Breast epithelium (tissue), 4 donors: Measurements from ENCODE around the gene SLC38A11. TPM values are rescaled to one million over a fixed set of nuclear protein-coding genes. Genes with fewer than 3 reads are reported as not detected.

ENCODE experiments used
- DNase-seq, 2 donors: peaks; one replicate each; pipeline ENCODE4 v3.0.0-alpha.2; 2019; ENCODE audit warnings: low spot score in 2 of 2
- H3K27ac ChIP-seq, 2 donors: fragments of 200-600 bp; sonication (generic) in 1 of 2; one replicate each; pipeline ENCODE4 v1.5.1; 2016 to 2019; ENCODE audit warnings: mild to moderate bottlenecking in 1 of 2
- H3K27me3 ChIP-seq, 2 donors: fragments of 200-600 bp; sonication (generic) in 1 of 2; one replicate each; pipeline versions ENCODE4 v1.5.1 to v1.6.0; 2017 to 2019; ENCODE audit warnings: control low read depth in 1 of 2, mild to moderate bottlenecking in 1 of 2
- H3K36me3 ChIP-seq: fragments of 200-600 bp; one replicate; pipeline ENCODE4 v1.5.1; 2019
- H3K4me1 ChIP-seq, 2 donors: fragments of 200-600 bp; sonication (generic); one replicate each; pipeline ENCODE4 v1.5.1; 2016 to 2019; ENCODE audit warnings: control low read depth in 1 of 2
- H3K4me3 ChIP-seq, 3 donors: fragments of 200-600 bp; sonication (generic); 1 replicate in 2 of 3; 2 replicates in 1 of 3; pipeline ENCODE4 v1.5.1; 2016 to 2019; ENCODE audit warnings: mild to moderate bottlenecking in 3 of 3, moderate library complexity in 2 of 3
- H3K9me3 ChIP-seq, 2 donors: fragments of 200-600 bp; sonication (generic) in 1 of 2; one replicate each; pipeline ENCODE4 v1.5.1; 2016 to 2019; ENCODE audit warnings: control low read depth in 1 of 2
- POLR2A ChIP-seq: fragments of 450-650 bp; IDR thresholded peaks from one replicate; pipeline ENCODE4 v1.6.1; 2016; ENCODE audit warnings: antibody characterized with exemption, mild to moderate bottlenecking, moderate library complexity
- POLR2AphosphoS5 ChIP-seq, 3 donors: sonication (generic); formaldehyde crosslinking; IDR thresholded peaks; one replicate each; pipeline ENCODE4 v1.6.1; 2017; ENCODE audit warnings: antibody characterized with exemption in 3 of 3
- intact Hi-C: fragments of 100-400 bp; cut with DNase I; formaldehyde crosslinking; loops from one replicate; pipeline ENCODE4 v1.15.1; 2023; ENCODE audit warnings: low total_unique reads
- total RNA-seq, 3 donors: library from RNA; depleted of rRNA; stranded (reverse); fragments of >200 nt; gene quantifications; one replicate each; pipeline ENCODE4 v1.1.0, GENCODE V29; 2016
- TF ChIP-seq, protein P1 (sequence below), 3 donors: fragments of 450-650 bp; IDR thresholded peaks; one replicate each; pipeline ENCODE4 v1.5.1; 2016 to 2017; ENCODE audit warnings: antibody characterized with exemption in 3 of 3, mild to moderate bottlenecking in 3 of 3, moderate library complexity in 3 of 3

SLC38A11 gene
- total RNA-seq, 3 donors from 2014 or later, result 2.2 to 6.7 TPM; not detected in 1

DNA sequence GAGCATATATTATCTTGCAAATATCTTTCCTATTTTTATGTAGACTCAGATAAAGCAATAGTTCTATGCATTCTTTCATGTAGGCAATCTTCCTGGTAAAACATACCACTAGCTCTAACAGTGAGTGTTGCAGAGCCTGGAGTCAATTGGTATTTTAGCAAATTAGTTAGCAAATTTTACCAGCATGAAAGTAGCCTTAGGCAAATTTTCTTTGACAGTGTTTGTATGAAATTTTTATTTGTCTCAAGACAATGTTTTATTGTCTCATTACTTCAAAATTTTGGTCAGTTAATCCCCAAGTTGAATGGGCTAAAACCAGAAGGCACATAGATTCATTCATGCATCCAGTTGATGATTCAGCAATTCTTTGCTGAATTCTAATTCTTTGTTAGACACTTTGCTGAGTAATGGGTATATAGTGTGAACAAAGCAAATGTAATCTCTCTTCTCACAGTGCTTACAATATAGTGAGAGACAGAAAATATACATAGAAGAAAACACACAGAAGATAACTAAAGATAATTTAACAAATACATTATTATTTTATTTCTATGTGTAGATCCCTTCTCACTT lies 27.1 kb downstream of the SLC38A11 start:
- H3K4me3 ChIP-seq, result no peak overlapping the region
- H3K36me3 ChIP-seq, result no peaks in the 10 kb centered on the region
- H3K4me1 ChIP-seq, result no peaks in the 10 kb centered on the region
- intact Hi-C loops, result no loop called here
- no peak for DNase-seq
- H3K9me3 ChIP-seq, result no peaks in the 10 kb centered on the region
- no peak overlapping the region for H3K27ac ChIP-seq
- TF ChIP-seq POLR2A (no peak), POLR2AphosphoS5 (IDR thresholded peaks at IDR 0.05) (no peak)
- TF ChIP-seq, protein P1, sequence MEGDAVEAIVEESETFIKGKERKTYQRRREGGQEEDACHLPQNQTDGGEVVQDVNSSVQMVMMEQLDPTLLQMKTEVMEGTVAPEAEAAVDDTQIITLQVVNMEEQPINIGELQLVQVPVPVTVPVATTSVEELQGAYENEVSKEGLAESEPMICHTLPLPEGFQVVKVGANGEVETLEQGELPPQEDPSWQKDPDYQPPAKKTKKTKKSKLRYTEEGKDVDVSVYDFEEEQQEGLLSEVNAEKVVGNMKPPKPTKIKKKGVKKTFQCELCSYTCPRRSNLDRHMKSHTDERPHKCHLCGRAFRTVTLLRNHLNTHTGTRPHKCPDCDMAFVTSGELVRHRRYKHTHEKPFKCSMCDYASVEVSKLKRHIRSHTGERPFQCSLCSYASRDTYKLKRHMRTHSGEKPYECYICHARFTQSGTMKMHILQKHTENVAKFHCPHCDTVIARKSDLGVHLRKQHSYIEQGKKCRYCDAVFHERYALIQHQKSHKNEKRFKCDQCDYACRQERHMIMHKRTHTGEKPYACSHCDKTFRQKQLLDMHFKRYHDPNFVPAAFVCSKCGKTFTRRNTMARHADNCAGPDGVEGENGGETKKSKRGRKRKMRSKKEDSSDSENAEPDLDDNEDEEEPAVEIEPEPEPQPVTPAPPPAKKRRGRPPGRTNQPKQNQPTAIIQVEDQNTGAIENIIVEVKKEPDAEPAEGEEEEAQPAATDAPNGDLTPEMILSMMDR (IDR thresholded peaks at IDR 0.05), result no peak
- H3K27me3 ChIP-seq, result no peaks in the 10 kb centered on the region

DNA sequence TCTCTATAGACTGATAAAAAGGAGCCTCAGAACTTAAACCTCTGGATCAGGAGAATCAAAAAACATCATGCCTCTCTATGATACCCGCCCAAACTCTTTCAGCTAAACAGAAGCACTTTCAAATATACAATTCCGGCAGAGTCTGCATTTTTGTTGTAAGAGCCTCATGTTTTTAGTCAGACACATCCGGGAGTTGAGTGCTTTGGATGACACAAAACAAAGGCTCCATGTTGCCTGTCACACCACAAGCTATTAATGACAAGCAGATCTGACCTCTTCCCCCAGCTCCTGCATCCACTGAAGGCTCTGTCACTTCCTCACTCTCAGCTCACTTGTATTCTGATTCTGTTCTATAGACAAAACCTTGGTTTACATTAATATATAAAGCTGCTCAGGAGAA lies 33.2 kb downstream of the SLC38A11 start:
- Histone ChIP-seq H3K4me1 (no peaks in the 10 kb centered on the region), H3K4me3 (no peak overlapping the region), H3K27me3 (no peaks in the 10 kb centered on the region), H3K27ac (no peak overlapping the region), H3K36me3 (no peaks in the 10 kb centered on the region), H3K9me3 (no peaks in the 10 kb centered on the region)
- TF ChIP-seq POLR2A (no peak), POLR2AphosphoS5 (IDR thresholded peaks at IDR 0.05) (no peak)
- TF ChIP-seq, protein P1 (IDR thresholded peaks at IDR 0.05), result no peak
- DNase-seq, result no peak
- intact Hi-C loops, result no loop called here

DNA sequence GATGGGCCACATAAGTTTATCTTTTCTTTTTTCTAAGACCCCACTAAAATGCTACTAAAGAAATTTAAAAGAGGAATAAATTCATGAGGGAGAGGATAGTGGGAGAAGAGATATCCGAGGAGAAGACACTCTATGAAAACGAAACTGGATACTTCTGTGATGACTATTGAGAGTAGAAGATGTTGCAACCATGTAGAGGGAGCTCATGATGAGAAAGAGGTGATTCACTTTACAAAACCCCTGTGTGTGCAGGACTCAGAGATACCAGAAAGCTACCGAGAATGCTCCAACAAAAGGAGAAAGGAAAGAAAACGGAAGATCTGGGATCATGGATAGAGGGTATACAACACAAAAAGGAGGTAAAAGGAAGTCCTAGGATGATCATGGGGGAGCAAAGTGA lies 34.9 kb downstream of the SLC38A11 start:
- no peak for TF ChIP-seq POLR2AphosphoS5 (IDR thresholded peaks at IDR 0.05)
- TF ChIP-seq POLR2A, result no peak
- TF ChIP-seq, protein P1 (IDR thresholded peaks at IDR 0.05), result no peak

DNA sequence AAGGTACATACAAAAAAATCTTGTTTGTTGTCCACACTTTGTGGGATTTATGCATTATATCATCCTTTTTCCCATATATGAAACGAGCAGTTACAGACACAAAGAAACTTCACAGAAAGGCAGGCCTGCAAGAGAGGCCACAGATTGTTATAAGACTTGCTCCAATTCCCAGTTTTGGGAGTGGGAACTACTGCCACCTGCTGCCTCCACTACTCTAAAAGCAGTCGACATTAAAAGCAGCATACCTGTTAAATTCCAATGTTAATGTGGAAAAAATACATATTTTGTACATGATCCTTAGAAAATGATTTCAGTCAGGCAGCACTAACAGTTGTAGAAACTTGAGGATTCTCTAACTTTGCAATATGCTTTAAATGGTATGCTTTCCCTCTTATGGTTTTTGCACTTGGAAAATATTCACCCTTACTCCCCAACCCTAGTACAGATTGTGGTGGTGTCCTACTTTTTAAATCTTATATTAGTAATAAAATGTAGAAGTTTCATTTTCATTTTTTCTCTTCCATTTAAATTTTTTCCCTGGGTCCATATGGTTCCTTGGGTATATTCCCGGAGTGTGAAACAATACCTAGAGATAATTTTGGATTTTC lies 37.9 kb downstream of the SLC38A11 start:
- H3K27me3 ChIP-seq, result no peaks in the 10 kb centered on the region
- no peaks in the 10 kb centered on the region for H3K4me1 ChIP-seq
- DNase-seq, result peak in 1 of 2 donors; percentile 58
- no peak for TF ChIP-seq POLR2A
- TF ChIP-seq POLR2AphosphoS5 (IDR thresholded peaks at IDR 0.05), result no peak
- TF ChIP-seq, protein P1 (IDR thresholded peaks at IDR 0.05), result peak; percentile 15 to 70 (median 41)
- no peak overlapping the region for H3K27ac ChIP-seq
- intact Hi-C loops, result loop anchor here (10.0 kb wide), 1 partner anchor 183 kb away; no protein-coding TSS in a partner anchor
- H3K9me3 ChIP-seq, result no peaks in the 10 kb centered on the region
- H3K36me3 ChIP-seq, result no peaks in the 10 kb centered on the region
- H3K4me3 ChIP-seq, result no peak overlapping the region

More for the DNA sequence above, 34.9 kb downstream of the SLC38A11 start:
- Histone ChIP-seq H3K4me1 (no peaks in the 10 kb centered on the region), H3K27me3 (no peaks in the 10 kb centered on the region), H3K36me3 (no peaks in the 10 kb centered on the region), H3K9me3 (no peaks in the 10 kb centered on the region), H3K4me3 (no peak overlapping the region), H3K27ac (no peak overlapping the region)
- no peak for DNase-seq
- intact Hi-C loops, result loop anchor here (1.0 kb wide), 1 partner anchor 12 kb away; no protein-coding TSS in a partner anchor

DNA sequence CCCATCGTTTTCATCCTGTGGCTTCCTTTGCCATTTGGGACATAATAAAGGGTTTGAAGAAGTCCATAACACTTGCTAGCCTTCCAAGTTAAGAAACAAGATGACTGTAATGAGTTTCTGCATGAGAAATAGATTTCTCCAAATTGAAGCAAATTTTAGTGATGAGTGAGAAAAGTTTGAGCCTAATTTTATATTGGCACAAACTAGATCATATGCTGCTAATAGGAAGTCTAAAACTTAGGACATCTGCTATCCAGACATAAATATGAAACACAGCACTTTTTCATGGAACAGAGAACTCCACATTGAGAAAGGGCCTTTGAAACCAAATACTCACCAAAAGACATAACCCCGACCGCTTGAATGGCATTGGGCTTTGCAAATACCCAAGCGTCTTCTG lies 39.8 kb downstream of the SLC38A11 start:
- intact Hi-C loops, result loop anchor here (10.0 kb wide), 1 partner anchor 181 kb away; no protein-coding TSS in a partner anchor
- Histone ChIP-seq H3K36me3 (no peaks in the 10 kb centered on the region), H3K27ac (no peak overlapping the region), H3K27me3 (no peaks in the 10 kb centered on the region), H3K4me3 (no peak overlapping the region), H3K9me3 (no peaks in the 10 kb centered on the region), H3K4me1 (no peaks in the 10 kb centered on the region)
- no peak for TF ChIP-seq POLR2A
- no peak for DNase-seq
